Mammary epithelial cell (primary cell): ENCODE measurements around the gene TGM1.

Experiments used
- EZH2 ChIP-seq: IDR thresholded peaks from 2 replicates; pipeline ENCODE4 v1.6.1; 2012; ENCODE audit warnings: low read length, inconsistent platforms, borderline replicate concordance
- TF ChIP-seq, protein P1 (sequence below), 2 donors: IDR thresholded peaks in 1 of 2; conservative IDR thresholded peaks in 1 of 2; 2 replicates each; pipeline ENCODE4 v1.5.1; 2011 to 2012; ENCODE audit warnings: inconsistent platforms in 2 of 2, low read length in 2 of 2, mild to moderate bottlenecking in 2 of 2, control low read depth in 1 of 2, low read depth in 1 of 2; ENCODE audit not compliant: insufficient read depth in 1 of 2; ENCODE audit errors: extremely low read depth in 1 of 2

DNA sequence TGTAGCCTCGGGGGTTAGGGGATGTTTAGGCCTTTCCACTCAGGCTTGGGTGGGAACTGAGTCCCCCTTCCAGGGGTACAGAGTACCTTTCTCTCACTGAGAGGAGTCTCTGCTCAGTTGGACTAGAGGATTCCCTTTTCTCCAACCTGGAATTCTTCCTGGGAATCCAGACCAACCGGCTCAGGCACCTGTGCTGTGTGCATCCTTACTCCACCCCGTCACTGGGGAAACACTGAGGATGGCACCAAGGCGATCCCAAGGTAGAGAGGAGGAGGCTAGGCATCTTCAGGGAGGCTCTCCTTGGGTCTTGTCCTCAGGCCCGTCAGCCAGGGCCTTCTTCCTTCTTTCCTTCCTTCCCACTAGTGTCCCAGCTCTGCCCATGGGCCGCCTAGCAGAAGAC, 871 bp upstream of the TGM1 start:
- TF ChIP-seq, protein P1, sequence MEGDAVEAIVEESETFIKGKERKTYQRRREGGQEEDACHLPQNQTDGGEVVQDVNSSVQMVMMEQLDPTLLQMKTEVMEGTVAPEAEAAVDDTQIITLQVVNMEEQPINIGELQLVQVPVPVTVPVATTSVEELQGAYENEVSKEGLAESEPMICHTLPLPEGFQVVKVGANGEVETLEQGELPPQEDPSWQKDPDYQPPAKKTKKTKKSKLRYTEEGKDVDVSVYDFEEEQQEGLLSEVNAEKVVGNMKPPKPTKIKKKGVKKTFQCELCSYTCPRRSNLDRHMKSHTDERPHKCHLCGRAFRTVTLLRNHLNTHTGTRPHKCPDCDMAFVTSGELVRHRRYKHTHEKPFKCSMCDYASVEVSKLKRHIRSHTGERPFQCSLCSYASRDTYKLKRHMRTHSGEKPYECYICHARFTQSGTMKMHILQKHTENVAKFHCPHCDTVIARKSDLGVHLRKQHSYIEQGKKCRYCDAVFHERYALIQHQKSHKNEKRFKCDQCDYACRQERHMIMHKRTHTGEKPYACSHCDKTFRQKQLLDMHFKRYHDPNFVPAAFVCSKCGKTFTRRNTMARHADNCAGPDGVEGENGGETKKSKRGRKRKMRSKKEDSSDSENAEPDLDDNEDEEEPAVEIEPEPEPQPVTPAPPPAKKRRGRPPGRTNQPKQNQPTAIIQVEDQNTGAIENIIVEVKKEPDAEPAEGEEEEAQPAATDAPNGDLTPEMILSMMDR (conservative IDR thresholded peaks at IDR 0.05 in 1 of 2, IDR thresholded peaks at IDR 0.05 in 1 of 2; ENCODE audit: extremely low read depth in 1 of 2, insufficient read depth in 1 of 2, low read depth in 1 of 2, low read length in 2 of 2), result no peak
- TF ChIP-seq EZH2, result no peak
